H4 (cell line): ENCODE measurements around the gene ZNF576. TPM values are rescaled to one million over a fixed set of nuclear protein-coding genes. Genes with fewer than 3 reads are reported as not detected.
A peak's percentile ranks its signal among the peaks of the same experiment; 100 is the strongest.
"Not testable (repeated sequence)": the region's sequence is repeated elsewhere in the genome, so short reads cannot be mapped to it uniquely, and the experiment has no call there.

ENCODE experiments used
- DNase-seq: peaks from one replicate; pipeline ENCODE4 v3.0.0-alpha.2; 2015; ENCODE audit warnings: low spot score
- total RNA-seq: library from RNA; depleted of rRNA; stranded (reverse); fragments of >200 nt; shearing (Covaris generic); gene quantifications from 2 replicates; pipeline ENCODE4 v1.2.3, GENCODE V29; 2014

ZNF576 gene
- total RNA-seq, 1 experiment from 2014 or later = 12.5 TPM

GRCh38 chr19:43575156-43575950 is 21.0 kb upstream of the ZNF576 start, which contains the start of the genes PINLYP and XRCC1:
Gene PINLYP, plus strand, starts transcription at chr19:43575801. Its CDS starts 1,391 bp downstream, at chr19:43577192.
Gene XRCC1, minus strand, starts transcription at chr19:43575527. Its CDS starts 69 bp downstream, at chr19:43575458.
- DNase-seq = peak; percentile 99

- DNase-seq = no peak
These were observed 20.2 kb upstream of the ZNF576 start for GRCh38 chr19:43575955-43576878.

GRCh38 chr19:43578787-43579186 is 17.6 kb upstream of the ZNF576 start:
- no peak for DNase-seq

GRCh38 chr19:43581467-43581866 is 14.9 kb upstream of the ZNF576 start:
- no peak for DNase-seq

DNA sequence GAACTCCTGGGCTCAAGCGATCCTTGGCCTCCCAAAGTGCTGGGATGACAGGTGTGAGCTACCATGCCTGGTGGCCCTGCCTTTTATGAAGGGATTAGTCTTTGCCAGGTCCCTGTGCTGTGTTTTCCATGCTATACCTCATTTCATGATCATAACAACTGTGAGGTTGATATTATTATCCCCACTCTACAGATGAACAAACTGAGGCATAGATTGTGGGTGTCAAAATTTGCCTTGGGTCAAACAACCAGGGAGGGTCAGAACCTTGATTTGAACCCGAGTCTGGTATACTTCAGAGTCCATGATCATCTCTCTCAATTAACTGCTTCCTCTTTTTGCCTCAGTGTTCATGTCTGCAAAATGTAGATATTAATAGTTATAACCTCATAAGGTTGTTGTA is 13.9 kb upstream of the ZNF576 start:
- no peak for DNase-seq

DNA sequence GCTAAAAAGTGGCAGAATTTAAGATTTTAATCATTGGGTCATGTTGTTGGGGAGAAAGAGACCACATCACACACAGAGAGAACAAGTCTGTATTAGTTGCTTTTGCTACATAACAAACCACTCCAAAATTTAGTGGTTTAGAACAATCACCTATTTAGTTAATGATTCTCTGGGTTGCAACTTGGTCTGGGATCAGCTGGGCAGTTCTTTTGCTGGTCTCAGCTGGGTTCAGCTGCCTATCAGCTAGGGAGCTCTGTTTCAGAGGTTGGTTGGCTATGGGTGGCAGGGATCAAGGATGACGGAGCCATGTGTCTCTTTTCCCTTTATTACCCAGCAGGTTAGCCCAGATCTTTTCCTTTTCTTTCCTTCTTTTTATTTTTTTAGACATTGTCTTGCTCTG is 11.9 kb upstream of the ZNF576 start:
- DNase-seq = no peak

GRCh38 chr19:43586346-43586745 is 10.0 kb upstream of the ZNF576 start:
- DNase-seq = no peak

- DNase-seq = not testable (repeated sequence)
These were observed 9.4 kb upstream of the ZNF576 start for GRCh38 chr19:43587029-43587428.

GRCh38 chr19:43589277-43589676 is 7.1 kb upstream of the ZNF576 start:
- no peak for DNase-seq

GRCh38 chr19:43589678-43590077 is 6.7 kb upstream of the ZNF576 start:
- no peak for DNase-seq

- no peak for DNase-seq
These were observed 4.3 kb upstream of the ZNF576 start for GRCh38 chr19:43591904-43592772.

- no peak for DNase-seq
These were observed 3.5 kb upstream of the ZNF576 start for GRCh38 chr19:43592800-43593350.

DNA sequence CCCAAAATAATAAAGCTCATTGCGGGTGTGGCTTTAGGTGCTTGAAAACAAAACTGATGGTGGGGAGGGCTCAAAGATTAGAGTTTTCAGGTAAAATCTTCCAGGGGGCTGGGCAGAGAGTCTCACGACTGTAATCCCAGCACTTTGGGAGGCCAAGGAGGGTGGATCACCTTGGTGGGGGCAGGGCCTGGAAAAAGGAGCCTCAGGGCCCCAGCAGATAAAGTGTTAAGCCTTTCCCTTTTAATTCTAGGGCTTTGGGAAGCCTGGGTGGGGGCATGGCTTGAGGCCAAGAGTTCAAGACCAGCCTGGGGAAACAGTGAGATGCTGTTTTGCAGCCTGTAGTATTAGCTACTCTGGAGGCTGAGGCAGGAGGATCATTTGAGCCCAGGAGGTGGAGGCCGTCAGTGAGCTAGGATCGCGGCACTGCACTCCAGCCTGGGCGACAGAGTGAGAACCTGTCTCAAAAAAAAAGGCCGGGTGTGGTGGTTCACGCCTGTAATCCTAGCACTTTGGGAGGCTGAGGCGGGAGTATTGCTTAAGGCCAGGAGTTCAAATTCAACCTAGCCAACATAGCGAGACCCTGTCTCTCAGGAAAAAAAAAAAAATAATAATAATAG is 2.2 kb upstream of the ZNF576 start:
- DNase-seq = no peak

GRCh38 chr19:43594710-43595604 is 1.4 kb upstream of the ZNF576 start:
- DNase-seq = no peak

- no peak for DNase-seq
These were observed 793 bp upstream of the ZNF576 start for GRCh38 chr19:43595605-43595998.

- DNase-seq = no peak
These were observed 557 bp downstream of the ZNF576 start for GRCh38 chr19:43596842-43597461.

DNA sequence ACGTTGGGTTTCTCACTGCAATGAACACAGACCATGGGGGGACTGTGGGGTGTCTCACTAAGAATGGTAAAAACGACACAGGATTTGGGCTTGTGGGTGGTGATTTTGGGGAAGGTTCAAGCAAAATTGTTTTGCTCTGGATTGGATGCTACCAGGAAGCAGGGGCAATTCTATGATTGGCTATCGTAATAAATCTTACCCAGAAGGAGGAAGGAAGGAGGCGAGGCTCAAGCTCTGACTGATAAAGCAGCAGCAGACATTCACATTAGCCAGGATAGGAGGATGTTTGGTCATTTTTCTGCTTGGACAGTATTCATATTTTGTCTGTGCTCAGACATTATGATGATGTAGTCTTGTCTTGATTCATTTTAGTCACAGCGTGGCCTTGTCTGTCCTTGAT is 1.5 kb downstream of the ZNF576 start:
- DNase-seq = no peak

- DNase-seq = no peak
These were observed 2.2 kb downstream of the ZNF576 start for GRCh38 chr19:43598445-43599240.
